Ovary (tissue), 3 donors: ENCODE data around the gene ADCK2.

ENCODE experiments used
- POLR2A ChIP-seq: fragments of 450-650 bp; IDR thresholded peaks from one replicate; pipeline ENCODE4 v1.6.1; 2017; ENCODE audit warnings: antibody characterized with exemption, mild to moderate bottlenecking, moderate library complexity
- TF ChIP-seq, protein P1 (sequence below), 3 donors: fragments of 450-650 bp in 2 of 3; fragments of 200-600 bp in 1 of 3; IDR thresholded peaks; one replicate each; pipeline versions ENCODE4 v1.5.1 to v1.8.0; 2016 to 2022; ENCODE audit warnings: antibody characterized with exemption in 3 of 3, mild to moderate bottlenecking in 1 of 3
- donor health status: DM: no; HTN: no; CAD: no.

DNA sequence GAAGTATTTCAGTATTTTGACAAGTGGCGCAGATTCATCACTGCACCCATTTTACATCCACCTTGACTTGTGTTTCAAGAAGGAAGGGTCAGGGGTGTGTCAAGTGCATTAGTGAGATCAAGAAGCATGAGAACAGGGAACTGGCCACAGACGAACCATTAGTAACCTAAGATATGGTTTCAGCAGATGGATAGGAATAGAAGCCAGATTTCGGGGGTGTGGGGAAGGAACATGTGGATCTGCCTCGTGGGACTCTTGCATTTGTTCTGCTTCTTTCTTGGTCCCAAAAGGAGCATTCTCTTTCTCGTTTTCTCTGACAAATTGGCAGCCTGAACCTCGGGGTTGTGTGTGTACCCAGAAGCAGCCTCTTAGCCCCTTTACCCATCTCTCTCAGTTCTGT is 41.7 kb upstream of the ADCK2 start:
- TF ChIP-seq, protein P1, sequence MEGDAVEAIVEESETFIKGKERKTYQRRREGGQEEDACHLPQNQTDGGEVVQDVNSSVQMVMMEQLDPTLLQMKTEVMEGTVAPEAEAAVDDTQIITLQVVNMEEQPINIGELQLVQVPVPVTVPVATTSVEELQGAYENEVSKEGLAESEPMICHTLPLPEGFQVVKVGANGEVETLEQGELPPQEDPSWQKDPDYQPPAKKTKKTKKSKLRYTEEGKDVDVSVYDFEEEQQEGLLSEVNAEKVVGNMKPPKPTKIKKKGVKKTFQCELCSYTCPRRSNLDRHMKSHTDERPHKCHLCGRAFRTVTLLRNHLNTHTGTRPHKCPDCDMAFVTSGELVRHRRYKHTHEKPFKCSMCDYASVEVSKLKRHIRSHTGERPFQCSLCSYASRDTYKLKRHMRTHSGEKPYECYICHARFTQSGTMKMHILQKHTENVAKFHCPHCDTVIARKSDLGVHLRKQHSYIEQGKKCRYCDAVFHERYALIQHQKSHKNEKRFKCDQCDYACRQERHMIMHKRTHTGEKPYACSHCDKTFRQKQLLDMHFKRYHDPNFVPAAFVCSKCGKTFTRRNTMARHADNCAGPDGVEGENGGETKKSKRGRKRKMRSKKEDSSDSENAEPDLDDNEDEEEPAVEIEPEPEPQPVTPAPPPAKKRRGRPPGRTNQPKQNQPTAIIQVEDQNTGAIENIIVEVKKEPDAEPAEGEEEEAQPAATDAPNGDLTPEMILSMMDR (IDR thresholded peaks at IDR 0.05) = no peak
- TF ChIP-seq POLR2A = no peak
